ENCODE results near the gene EPC2.

GRCh38 chr2:148646231-148646559, 1.6 kb downstream of the EPC2 start:
- TF ChIP-seq TAF1 (IDR thresholded peaks at IDR 0.05; ENCODE audit: borderline replicate concordance, low read depth, low read length) (no peak), RCOR1 (conservative IDR thresholded peaks at IDR 0.05; ENCODE audit: low read depth, low read length) (no peak), CTCF (IDR thresholded peaks at IDR 0.05 in 2 of 3, conservative IDR thresholded peaks at IDR 0.05 in 1 of 3; ENCODE audit: control insufficient read depth in 2 of 3, extremely low read depth in 1 of 3, insufficient read depth in 1 of 3, low read depth in 3 of 3, low read length in 3 of 3) (no peak), EZH2 (IDR thresholded peaks at IDR 0.05; ENCODE audit: borderline replicate concordance, control insufficient read depth, low read depth, low read length) (no peak), USF1 (IDR thresholded peaks at IDR 0.05; ENCODE audit: borderline replicate concordance, extremely low read length, insufficient read depth, low read depth, low read length) (no peak), MAX (IDR thresholded peaks at IDR 0.05; ENCODE audit: low read depth, low read length) (no peak), SIN3A (IDR thresholded peaks at IDR 0.05; ENCODE audit: low read depth, low read length) (no peak), CEBPZ (IDR thresholded peaks at IDR 0.05; ENCODE audit: low read depth, low read length) (no peak), ZBTB11 (CRISPR knock-in tag; IDR thresholded peaks at IDR 0.05) (no peak), ASH2L (IDR thresholded peaks at IDR 0.05; ENCODE audit: borderline replicate concordance, low read depth) (no peak), HDGF (IDR thresholded peaks at IDR 0.05) (no peak)
